Left ventricle myocardium inferior (tissue), 1 donor: ENCODE measurements around the gene PCNA. TPM values are rescaled to one million over a fixed set of nuclear protein-coding genes. Genes with fewer than 3 reads are reported as not detected.

ENCODE experiments used
- DNase-seq: peaks from one replicate; pipeline ENCODE4 v3.0.0-alpha.2; 2020
- H3K27ac ChIP-seq: fragments of 200-600 bp; replicated peaks from 2 replicates; pipeline ENCODE4 v1.8.0; 2021
- H3K27me3 ChIP-seq: fragments of 200-600 bp; 2 replicates; pipeline ENCODE4 v1.8.0; 2021; ENCODE audit warnings: low read depth
- H3K36me3 ChIP-seq: fragments of 200-600 bp; 2 replicates; pipeline ENCODE4 v1.8.0; 2021
- H3K4me1 ChIP-seq: fragments of 200-600 bp; 2 replicates; pipeline ENCODE4 v1.8.0; 2021
- H3K4me3 ChIP-seq: fragments of 200-600 bp; 2 replicates; pipeline ENCODE4 v1.8.0; 2021; ENCODE audit warnings: mild to moderate bottlenecking, moderate library complexity
- H3K9me3 ChIP-seq: fragments of 200-600 bp; replicated peaks from 2 replicates; pipeline ENCODE4 v1.8.0; 2021
- CTCF ChIP-seq: fragments of 200-600 bp; IDR thresholded peaks from 2 replicates; pipeline ENCODE4 v1.8.0; 2021; ENCODE audit warnings: antibody characterized with exemption, mild to moderate bottlenecking, borderline replicate concordance
- intact Hi-C: fragments of 100-400 bp; cut with micrococcal nuclease; formaldehyde crosslinking; loops from one replicate; pipeline ENCODE4 v1.11.0; 2022
- total RNA-seq: library from RNA; stranded (reverse); fragmentation: NEBNext Ultra II Directional; extraction: Animal tissue kit (Norgen Biotek cat#: 25700); gene quantifications from one replicate; pipeline ENCODE4 v1.2.1, GENCODE V29; 2021
- donor health status: DM: no; HTN: yes; CAD: no; lungs with severe emphysema.

The PCNA gene
- total RNA-seq, 1 donor from 2014 or later = 28.0 TPM

GRCh38 chr20:5160882-5161281 lies 41.1 kb upstream of the PCNA start:
- Histone ChIP-seq H3K4me1 (peaks cover 91% of the 10 kb centered on the region), H3K9me3 (no peaks in the 10 kb centered on the region), H3K27ac (peak overlapping the region; percentile 64), H3K27me3 (no peaks in the 10 kb centered on the region), H3K4me3 (no peak overlapping the region), H3K36me3 (no peaks in the 10 kb centered on the region)
- intact Hi-C loops = no loop called here
- no peak for TF ChIP-seq CTCF
- no peak for DNase-seq

- TF ChIP-seq CTCF = no peak
- no peak for DNase-seq
- H3K9me3 ChIP-seq = no peaks in the 10 kb centered on the region
- H3K36me3 ChIP-seq = no peaks in the 10 kb centered on the region
- H3K4me3 ChIP-seq = no peak overlapping the region
- peaks cover 91% of the 10 kb centered on the region for H3K4me1 ChIP-seq
- intact Hi-C loops = no loop called here
- peak overlapping the region; percentile 64 for H3K27ac ChIP-seq
- H3K27me3 ChIP-seq = no peaks in the 10 kb centered on the region
These were observed 40.2 kb upstream of the PCNA start for GRCh38 chr20:5159928-5160327.

- no peak for DNase-seq
- Histone ChIP-seq H3K27me3 (no peaks in the 10 kb centered on the region), H3K36me3 (no peaks in the 10 kb centered on the region), H3K9me3 (no peaks in the 10 kb centered on the region), H3K4me1 (peaks cover 99% of the 10 kb centered on the region), H3K4me3 (no peak overlapping the region), H3K27ac (peak overlapping the region; percentile 31)
- TF ChIP-seq CTCF = no peak
- intact Hi-C loops = no loop called here
These were observed 37.1 kb upstream of the PCNA start for GRCh38 chr20:5156675-5157448.

- Histone ChIP-seq H3K4me1 (peaks cover 99% of the 10 kb centered on the region), H3K4me3 (no peak overlapping the region), H3K9me3 (no peaks in the 10 kb centered on the region), H3K36me3 (no peaks in the 10 kb centered on the region), H3K27me3 (no peaks in the 10 kb centered on the region), H3K27ac (peak overlapping the region; percentile 86)
- intact Hi-C loops = no loop called here
- no peak for TF ChIP-seq CTCF
- DNase-seq = no peak
These were observed 35.6 kb upstream of the PCNA start for GRCh38 chr20:5155404-5155803.

- Histone ChIP-seq H3K4me1 (peaks cover 99% of the 10 kb centered on the region), H3K4me3 (no peak overlapping the region), H3K27ac (peak overlapping the region; percentile 86), H3K36me3 (no peaks in the 10 kb centered on the region), H3K27me3 (no peaks in the 10 kb centered on the region), H3K9me3 (no peaks in the 10 kb centered on the region)
- no peak for TF ChIP-seq CTCF
- DNase-seq = no peak
- intact Hi-C loops = no loop called here
These were observed 34.8 kb upstream of the PCNA start for GRCh38 chr20:5154543-5154925.
